ENCODE results near the gene ARSB. TPM values are rescaled to one million over a fixed set of nuclear protein-coding genes. Genes with fewer than 3 reads are reported as not detected.
A peak's percentile ranks its signal among the peaks of the same experiment; 100 is the strongest.

The ARSB gene
- total and polyA plus RNA-seq, 2 donors from 2014 or later: 8.3 to 16.4 TPM

DNA sequence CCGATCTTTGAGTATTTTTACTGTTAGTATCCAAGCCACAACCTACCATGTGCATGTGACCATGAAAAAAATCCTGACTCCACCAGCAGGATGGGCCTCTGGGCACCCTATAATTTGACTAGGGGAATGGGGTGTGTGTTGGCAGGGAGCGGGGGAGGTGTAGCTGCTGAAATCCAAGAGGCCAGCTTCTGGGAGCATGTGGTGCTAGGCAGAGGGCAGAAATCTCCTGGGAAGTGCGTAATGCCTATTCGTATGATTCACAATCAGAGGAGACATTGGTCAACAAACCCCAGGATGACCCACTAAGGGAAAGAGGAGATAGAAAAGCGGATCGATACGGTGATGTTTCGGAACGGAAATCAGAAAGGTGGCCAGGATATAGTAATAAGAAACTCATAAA, 149.9 kb downstream of the ARSB start:
- H3K27ac ChIP-seq (ENCODE audit: low read depth in 2 of 2, low read length in 2 of 2): no peak overlapping the region
- FAIRE-seq: no peak
- DNase-seq: no peak
- no peak overlapping the region for H3K9ac ChIP-seq (ENCODE audit: low read length in 3 of 3)
- H3K36me3 ChIP-seq (ENCODE audit: control insufficient read depth in 2 of 3, insufficient read depth in 3 of 3, low read length in 3 of 3): peaks cover 0 to 4% (median 0%) of the 10 kb centered on the region in 3 donors
- no peaks in the 10 kb centered on the region for H3K27me3 ChIP-seq (ENCODE audit: control insufficient read depth, insufficient read depth, low read length)
- TF ChIP-seq, protein P1, sequence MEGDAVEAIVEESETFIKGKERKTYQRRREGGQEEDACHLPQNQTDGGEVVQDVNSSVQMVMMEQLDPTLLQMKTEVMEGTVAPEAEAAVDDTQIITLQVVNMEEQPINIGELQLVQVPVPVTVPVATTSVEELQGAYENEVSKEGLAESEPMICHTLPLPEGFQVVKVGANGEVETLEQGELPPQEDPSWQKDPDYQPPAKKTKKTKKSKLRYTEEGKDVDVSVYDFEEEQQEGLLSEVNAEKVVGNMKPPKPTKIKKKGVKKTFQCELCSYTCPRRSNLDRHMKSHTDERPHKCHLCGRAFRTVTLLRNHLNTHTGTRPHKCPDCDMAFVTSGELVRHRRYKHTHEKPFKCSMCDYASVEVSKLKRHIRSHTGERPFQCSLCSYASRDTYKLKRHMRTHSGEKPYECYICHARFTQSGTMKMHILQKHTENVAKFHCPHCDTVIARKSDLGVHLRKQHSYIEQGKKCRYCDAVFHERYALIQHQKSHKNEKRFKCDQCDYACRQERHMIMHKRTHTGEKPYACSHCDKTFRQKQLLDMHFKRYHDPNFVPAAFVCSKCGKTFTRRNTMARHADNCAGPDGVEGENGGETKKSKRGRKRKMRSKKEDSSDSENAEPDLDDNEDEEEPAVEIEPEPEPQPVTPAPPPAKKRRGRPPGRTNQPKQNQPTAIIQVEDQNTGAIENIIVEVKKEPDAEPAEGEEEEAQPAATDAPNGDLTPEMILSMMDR (IDR thresholded peaks at IDR 0.05; ENCODE audit: borderline replicate concordance, extremely low read depth, insufficient read depth): no peak
- H3K4me3 ChIP-seq (ENCODE audit: low read length in 3 of 3): no peak overlapping the region
- no peaks in the 10 kb centered on the region for H3K9me3 ChIP-seq (ENCODE audit: control insufficient read depth in 2 of 3, insufficient read depth in 1 of 3, low read length in 3 of 3)
- no peaks in the 10 kb centered on the region for H3K4me1 ChIP-seq (ENCODE audit: control insufficient read depth in 2 of 3, insufficient read depth in 2 of 3, low read depth in 1 of 3, low read length in 3 of 3)
- intact Hi-C loops (cut with DNase I): no loop called here

DNA sequence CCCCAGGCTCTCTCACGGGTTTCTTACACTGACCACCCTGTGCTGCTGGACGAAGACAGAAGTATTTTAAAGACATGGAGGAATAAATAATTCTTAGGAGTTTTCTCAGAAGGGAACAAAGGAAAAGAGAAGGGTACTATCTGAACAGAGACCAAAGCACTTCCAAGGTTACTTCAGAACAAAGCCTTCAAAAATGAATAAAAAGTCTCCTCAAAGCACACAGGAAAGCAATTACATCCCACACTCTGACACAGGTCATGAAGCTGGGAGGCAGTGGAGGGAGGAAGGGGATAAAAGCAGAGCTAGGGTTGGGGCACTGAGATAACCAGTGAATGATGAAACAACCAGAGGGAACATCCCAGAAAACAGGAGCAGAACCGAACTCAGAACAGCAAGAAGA, 151.8 kb downstream of the ARSB start:
- Histone ChIP-seq H3K27me3 (ENCODE audit: control insufficient read depth, insufficient read depth, low read length) (no peaks in the 10 kb centered on the region), H3K9me3 (ENCODE audit: control insufficient read depth in 2 of 3, insufficient read depth in 1 of 3, low read length in 3 of 3) (no peaks in the 10 kb centered on the region), H3K9ac (ENCODE audit: low read length in 3 of 3) (no peak overlapping the region), H3K4me1 (ENCODE audit: control insufficient read depth in 2 of 3, insufficient read depth in 2 of 3, low read depth in 1 of 3, low read length in 3 of 3) (no peaks in the 10 kb centered on the region), H3K4me3 (ENCODE audit: low read length in 3 of 3) (no peak overlapping the region), H3K27ac (ENCODE audit: low read depth in 2 of 2, low read length in 2 of 2) (no peak overlapping the region), H3K36me3 (ENCODE audit: control insufficient read depth in 2 of 3, insufficient read depth in 3 of 3, low read length in 3 of 3) (peaks cover 0 to 4% (median 0%) of the 10 kb centered on the region in 3 donors)
- intact Hi-C loops (cut with DNase I): no loop called here
- TF ChIP-seq, protein P1 (IDR thresholded peaks at IDR 0.05; ENCODE audit: borderline replicate concordance, extremely low read depth, insufficient read depth): no peak
- peak in 1 of 5 donors; percentile 31 for DNase-seq
- FAIRE-seq: no peak

DNA sequence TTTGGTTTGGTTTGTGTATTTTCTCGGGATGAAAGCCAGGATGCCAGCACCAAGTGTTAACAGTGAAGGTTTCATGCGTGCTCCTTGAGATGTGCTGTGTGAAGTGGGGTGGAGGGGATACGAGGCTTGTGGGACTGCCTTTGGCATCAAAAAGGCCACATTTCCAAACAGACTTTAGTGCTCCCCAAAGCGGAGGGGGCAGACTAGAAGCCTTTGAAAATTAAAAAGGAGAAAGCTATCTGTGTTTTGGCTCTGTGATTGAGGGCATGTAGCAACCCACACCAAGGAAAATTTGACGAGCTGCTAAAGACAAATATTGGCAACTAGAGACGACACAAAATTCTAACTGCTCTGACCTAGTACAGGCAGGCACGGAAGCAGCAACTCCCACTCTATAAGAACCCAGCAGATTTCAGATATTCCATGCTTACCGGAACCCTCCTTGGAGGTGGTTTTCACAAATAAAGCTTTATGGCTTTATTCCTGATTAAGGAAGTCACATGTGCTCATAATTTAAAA, 154.5 kb downstream of the ARSB start:
- intact Hi-C loops (cut with DNase I): no loop called here
- Histone ChIP-seq H3K9me3 (ENCODE audit: control insufficient read depth in 2 of 3, insufficient read depth in 1 of 3, low read length in 3 of 3) (no peaks in the 10 kb centered on the region), H3K27me3 (ENCODE audit: control insufficient read depth, insufficient read depth, low read length) (no peaks in the 10 kb centered on the region), H3K9ac (ENCODE audit: low read length in 3 of 3) (no peak overlapping the region), H3K4me3 (ENCODE audit: low read length in 3 of 3) (no peak overlapping the region), H3K36me3 (ENCODE audit: control insufficient read depth in 2 of 3, insufficient read depth in 3 of 3, low read length in 3 of 3) (peaks cover 0 to 1% (median 0%) of the 10 kb centered on the region in 3 donors), H3K27ac (ENCODE audit: low read depth in 2 of 2, low read length in 2 of 2) (no peak overlapping the region), H3K4me1 (ENCODE audit: control insufficient read depth in 2 of 3, insufficient read depth in 2 of 3, low read depth in 1 of 3, low read length in 3 of 3) (no peaks in the 10 kb centered on the region)
- FAIRE-seq (no peak), DNase-seq (no peak)
- TF ChIP-seq, protein P1 (IDR thresholded peaks at IDR 0.05; ENCODE audit: borderline replicate concordance, extremely low read depth, insufficient read depth): no peak

Data from kidney (tissue), 14 donors.